ENCODE results near the gene SERPINE1. TPM values are rescaled to one million over a fixed set of nuclear protein-coding genes. Genes with fewer than 3 reads are reported as not detected.

The SERPINE1 gene
- total and polyA plus RNA-seq, 2 of the 13 experiments (the other 11 are each of a cell fraction or from before 2014, with no cell fraction given) = 21.2 to 1,576 TPM

DNA sequence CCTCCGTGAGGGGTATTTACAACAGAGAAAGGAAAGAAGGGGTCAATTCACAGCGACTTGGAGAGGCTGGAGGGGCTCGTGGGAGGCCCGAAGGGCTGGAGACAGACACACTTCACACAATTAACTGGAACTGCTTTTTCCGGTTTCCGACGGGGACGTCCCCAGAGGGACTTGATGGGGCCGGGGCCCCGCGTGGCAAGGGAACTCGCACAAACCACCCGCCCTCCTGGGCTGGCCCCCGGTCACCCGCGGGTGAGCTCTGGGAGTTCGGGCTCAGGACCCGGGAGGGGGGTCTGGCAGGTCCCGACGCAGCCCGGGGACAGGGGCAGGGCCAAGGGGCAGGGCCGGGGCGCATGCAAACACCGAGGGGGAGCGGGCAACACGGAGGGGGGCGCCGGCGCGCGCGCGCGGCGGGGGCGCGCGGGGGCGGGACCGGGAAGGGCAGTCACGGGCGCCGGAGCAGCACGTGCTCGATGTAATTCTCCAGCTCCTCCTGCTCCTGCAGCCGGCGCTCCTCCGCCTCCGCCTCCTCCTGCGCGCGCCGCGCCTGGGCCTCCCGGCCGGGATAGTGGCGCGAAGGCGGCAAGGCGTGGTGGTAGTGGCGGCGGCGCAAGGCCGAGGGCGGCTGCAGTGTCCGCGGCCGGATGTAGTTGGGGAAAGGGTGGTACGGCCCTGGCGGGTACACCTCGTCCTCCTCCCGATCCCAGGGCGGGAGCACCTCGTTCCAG is 35.8 kb downstream of the SERPINE1 start (continued):
- TF ChIP-seq, protein P1, sequence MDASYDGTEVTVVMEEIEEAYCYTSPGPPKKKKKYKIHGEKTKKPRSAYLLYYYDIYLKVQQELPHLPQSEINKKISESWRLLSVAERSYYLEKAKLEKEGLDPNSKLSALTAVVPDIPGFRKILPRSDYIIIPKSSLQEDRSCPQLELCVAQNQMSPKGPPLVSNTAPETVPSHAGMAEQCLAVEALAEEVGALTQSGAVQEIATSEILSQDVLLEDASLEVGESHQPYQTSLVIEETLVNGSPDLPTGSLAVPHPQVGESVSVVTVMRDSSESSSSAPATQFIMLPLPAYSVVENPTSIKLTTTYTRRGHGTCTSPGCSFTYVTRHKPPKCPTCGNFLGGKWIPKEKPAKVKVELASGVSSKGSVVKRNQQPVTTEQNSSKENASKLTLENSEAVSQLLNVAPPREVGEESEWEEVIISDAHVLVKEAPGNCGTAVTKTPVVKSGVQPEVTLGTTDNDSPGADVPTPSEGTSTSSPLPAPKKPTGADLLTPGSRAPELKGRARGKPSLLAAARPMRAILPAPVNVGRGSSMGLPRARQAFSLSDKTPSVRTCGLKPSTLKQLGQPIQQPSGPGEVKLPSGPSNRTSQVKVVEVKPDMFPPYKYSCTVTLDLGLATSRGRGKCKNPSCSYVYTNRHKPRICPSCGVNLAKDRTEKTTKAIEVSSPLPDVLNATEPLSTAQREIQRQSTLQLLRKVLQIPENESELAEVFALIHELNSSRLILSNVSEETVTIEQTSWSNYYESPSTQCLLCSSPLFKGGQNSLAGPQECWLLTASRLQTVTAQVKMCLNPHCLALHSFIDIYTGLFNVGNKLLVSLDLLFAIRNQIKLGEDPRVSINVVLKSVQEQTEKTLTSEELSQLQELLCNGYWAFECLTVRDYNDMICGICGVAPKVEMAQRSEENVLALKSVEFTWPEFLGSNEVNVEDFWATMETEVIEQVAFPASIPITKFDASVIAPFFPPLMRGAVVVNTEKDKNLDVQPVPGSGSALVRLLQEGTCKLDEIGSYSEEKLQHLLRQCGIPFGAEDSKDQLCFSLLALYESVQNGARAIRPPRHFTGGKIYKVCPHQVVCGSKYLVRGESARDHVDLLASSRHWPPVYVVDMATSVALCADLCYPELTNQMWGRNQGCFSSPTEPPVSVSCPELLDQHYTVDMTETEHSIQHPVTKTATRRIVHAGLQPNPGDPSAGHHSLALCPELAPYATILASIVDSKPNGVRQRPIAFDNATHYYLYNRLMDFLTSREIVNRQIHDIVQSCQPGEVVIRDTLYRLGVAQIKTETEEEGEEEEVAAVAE (CRISPR knock-in tag; IDR thresholded peaks at IDR 0.05; ENCODE audit: borderline replicate concordance) = no peak
- TF ChIP-seq TOE1 (CRISPR knock-in tag; IDR thresholded peaks at IDR 0.05) (no peak), SRSF1 (optimal IDR thresholded peaks at IDR 0.05; ENCODE audit: low read depth, low read length) (no peak), MBD4 (IDR thresholded peaks at IDR 0.05; ENCODE audit: borderline replicate concordance, low read length) (no peak), ZNF503 (CRISPR knock-in tag; IDR thresholded peaks at IDR 0.05) (no peak), MTA3 (CRISPR knock-in tag; IDR thresholded peaks at IDR 0.05) (no peak), SPEN (CRISPR knock-in tag; IDR thresholded peaks at IDR 0.05; ENCODE audit: low read depth) (no peak), ZNF230 (CRISPR knock-in tag; IDR thresholded peaks at IDR 0.05) (no peak), TFDP1 (CRISPR knock-in tag; IDR thresholded peaks at IDR 0.05; ENCODE audit: borderline replicate concordance) (peak; percentile 48; the same call in 1 of the 2 replicates), GFI1 (CRISPR knock-in tag; IDR thresholded peaks at IDR 0.05; ENCODE audit: borderline replicate concordance) (no peak), UBTF (CRISPR knock-in tag; IDR thresholded peaks at IDR 0.05) (peak; percentile 27; the same call in 1 of the 2 replicates), MYNN (CRISPR knock-in tag; IDR thresholded peaks at IDR 0.05; ENCODE audit: low read depth) (no peak), SMC3 (IDR thresholded peaks at IDR 0.05; ENCODE audit: low read length) (no peak), ZNF891 (CRISPR knock-in tag; IDR thresholded peaks at IDR 0.05) (no peak), SMARCC2 (IDR thresholded peaks at IDR 0.05) (no peak), ZSCAN21 (CRISPR knock-in tag; IDR thresholded peaks at IDR 0.05; ENCODE audit: borderline replicate concordance) (no peak), SRSF9 (IDR thresholded peaks at IDR 0.05; ENCODE audit: borderline replicate concordance, insufficient read depth, low read depth, low read length, poor library complexity, severe bottlenecking) (no peak), NFE2L2 (IDR thresholded peaks at IDR 0.05; ENCODE audit: low read length) (no peak)
- TF ChIP-seq, protein P2, sequence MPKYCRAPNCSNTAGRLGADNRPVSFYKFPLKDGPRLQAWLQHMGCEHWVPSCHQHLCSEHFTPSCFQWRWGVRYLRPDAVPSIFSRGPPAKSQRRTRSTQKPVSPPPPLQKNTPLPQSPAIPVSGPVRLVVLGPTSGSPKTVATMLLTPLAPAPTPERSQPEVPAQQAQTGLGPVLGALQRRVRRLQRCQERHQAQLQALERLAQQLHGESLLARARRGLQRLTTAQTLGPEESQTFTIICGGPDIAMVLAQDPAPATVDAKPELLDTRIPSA (CRISPR knock-in tag; IDR thresholded peaks at IDR 0.05; ENCODE audit: borderline replicate concordance) = no peak

Measured in HepG2 (cell line).